ENCODE results near the gene TTC6. TPM values are rescaled to one million over a fixed set of nuclear protein-coding genes. Genes with fewer than 3 reads are reported as not detected.

The TTC6 gene
- total RNA-seq, 1 donor from 2014 or later, result 0.44 TPM

DNA sequence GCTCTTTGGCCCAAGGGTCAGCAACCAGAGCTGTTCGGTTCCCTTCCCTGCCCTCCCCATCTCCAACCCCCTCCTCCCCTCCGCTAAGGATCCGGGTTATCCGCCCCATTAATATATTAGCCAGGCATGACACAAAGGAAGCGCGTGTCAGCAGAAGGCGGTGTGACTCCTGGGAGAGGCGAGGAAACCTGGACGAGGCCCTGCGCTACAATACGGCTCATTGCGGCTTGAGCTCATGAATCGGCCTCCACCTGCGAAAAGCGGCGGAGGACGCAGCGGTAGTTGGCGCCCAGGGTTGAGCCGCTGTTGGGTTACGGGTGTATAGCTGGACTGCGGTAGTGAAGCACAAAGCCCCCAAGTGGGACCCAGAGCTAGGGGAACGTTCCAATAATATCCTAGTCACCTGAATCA is 10.3 kb upstream of the TTC6 start:
- no peak overlapping the region for H3K4me3 Mint-ChIP-seq (ENCODE audit: unreplicated experiment)

DNA sequence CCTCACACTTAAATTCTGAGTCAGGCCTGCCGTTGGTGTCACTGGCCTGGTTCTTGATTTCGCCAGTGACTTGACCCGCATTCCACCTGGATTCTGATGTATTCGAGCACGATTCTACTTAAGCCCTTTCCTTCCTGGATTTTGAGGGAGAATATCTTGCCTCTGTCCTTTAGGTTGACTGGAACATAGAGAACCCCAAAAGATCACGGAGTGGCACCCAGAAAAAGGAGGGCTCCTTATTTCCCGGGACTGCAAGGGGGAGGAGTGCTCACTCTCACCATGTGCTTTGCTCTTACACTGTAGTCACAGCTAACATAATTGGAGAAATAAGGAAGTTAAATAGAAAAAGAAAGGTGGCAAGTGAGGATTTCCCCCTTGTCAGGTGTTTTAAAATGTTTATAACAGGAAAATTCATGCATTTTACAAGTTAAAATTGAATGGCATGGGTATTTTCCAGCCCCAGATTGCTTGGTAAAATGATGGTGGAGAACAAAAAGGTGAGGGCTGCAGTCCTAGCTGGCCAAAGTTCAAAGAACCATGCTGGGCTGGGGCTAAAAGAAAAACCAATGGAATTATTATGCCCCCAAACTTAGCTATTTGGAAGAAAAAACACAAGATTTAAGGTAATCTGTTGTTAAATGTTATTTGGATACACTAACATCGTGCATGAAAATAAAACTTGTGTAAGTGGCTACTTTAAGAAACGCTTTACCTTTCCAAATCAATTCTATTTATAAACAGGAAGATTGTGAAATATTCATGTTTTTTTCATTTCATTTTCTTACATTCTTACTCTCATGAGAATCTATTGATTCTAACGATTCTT is 9.2 kb upstream of the TTC6 start:
- Mint-ChIP-seq H3K4me1 (ENCODE audit: low read depth, unreplicated experiment) (peaks cover 6% of the 10 kb centered on the region), H3K36me3 (ENCODE audit: unreplicated experiment) (peaks cover 9% of the 10 kb centered on the region), H3K27ac (ENCODE audit: unreplicated experiment) (no peak overlapping the region), H3K4me3 (ENCODE audit: unreplicated experiment) (no peak overlapping the region), H3K27me3 (ENCODE audit: unreplicated experiment) (peaks cover 33% of the 10 kb centered on the region), H3K9me3 (ENCODE audit: unreplicated experiment) (peaks cover 15% of the 10 kb centered on the region)
- DNase-seq, result no peak
- TF ChIP-seq CTCF (IDR thresholded peaks at IDR 0.05; ENCODE audit: partially characterized antibody, unreplicated experiment), result no peak

More for the DNA sequence above, 10.3 kb upstream of the TTC6 start:
- peak; percentile 34 for DNase-seq
- no peak overlapping the region for H3K27ac Mint-ChIP-seq (ENCODE audit: unreplicated experiment)
- peaks cover 4% of the 10 kb centered on the region for H3K4me1 Mint-ChIP-seq (ENCODE audit: low read depth, unreplicated experiment)
- H3K36me3 Mint-ChIP-seq (ENCODE audit: unreplicated experiment), result peaks cover 9% of the 10 kb centered on the region
- peaks cover 29% of the 10 kb centered on the region for H3K27me3 Mint-ChIP-seq (ENCODE audit: unreplicated experiment)
- TF ChIP-seq CTCF (IDR thresholded peaks at IDR 0.05; ENCODE audit: partially characterized antibody, unreplicated experiment), result no peak
- peaks cover 10% of the 10 kb centered on the region for H3K9me3 Mint-ChIP-seq (ENCODE audit: unreplicated experiment)

DNA sequence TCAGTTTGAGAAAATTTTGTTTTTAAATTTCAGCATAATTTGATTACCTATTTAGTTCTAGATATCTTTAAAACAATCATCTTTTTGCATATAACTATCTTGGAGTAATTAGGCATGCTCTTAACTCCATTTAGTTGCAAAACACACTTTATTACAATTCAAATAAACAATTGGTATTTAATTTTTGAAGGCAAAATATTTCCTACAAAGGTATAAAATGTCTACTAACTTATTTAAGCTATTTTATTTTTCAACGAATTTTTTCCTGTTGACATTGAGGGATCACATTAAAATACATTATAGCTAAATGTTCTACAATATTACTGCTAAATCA is 8.7 kb upstream of the TTC6 start:
- TF ChIP-seq CTCF (IDR thresholded peaks at IDR 0.05; ENCODE audit: partially characterized antibody, unreplicated experiment), result no peak
- peaks cover 9% of the 10 kb centered on the region for H3K36me3 Mint-ChIP-seq (ENCODE audit: unreplicated experiment)
- H3K9me3 Mint-ChIP-seq (ENCODE audit: unreplicated experiment), result peaks cover 15% of the 10 kb centered on the region
- H3K27ac Mint-ChIP-seq (ENCODE audit: unreplicated experiment), result no peak overlapping the region
- H3K4me1 Mint-ChIP-seq (ENCODE audit: low read depth, unreplicated experiment), result peaks cover 6% of the 10 kb centered on the region
- DNase-seq, result no peak
- no peak overlapping the region for H3K4me3 Mint-ChIP-seq (ENCODE audit: unreplicated experiment)
- peaks cover 35% of the 10 kb centered on the region for H3K27me3 Mint-ChIP-seq (ENCODE audit: unreplicated experiment)

- no peak overlapping the region for H3K27ac Mint-ChIP-seq (ENCODE audit: unreplicated experiment)
- DNase-seq, result no peak
- peaks cover 37% of the 10 kb centered on the region for H3K27me3 Mint-ChIP-seq (ENCODE audit: unreplicated experiment)
- H3K4me1 Mint-ChIP-seq (ENCODE audit: low read depth, unreplicated experiment), result peaks cover 6% of the 10 kb centered on the region
- peaks cover 15% of the 10 kb centered on the region for H3K9me3 Mint-ChIP-seq (ENCODE audit: unreplicated experiment)
- H3K4me3 Mint-ChIP-seq (ENCODE audit: unreplicated experiment), result peak overlapping the region; percentile 61
- H3K36me3 Mint-ChIP-seq (ENCODE audit: unreplicated experiment), result peaks cover 9% of the 10 kb centered on the region
- no peak for TF ChIP-seq CTCF (IDR thresholded peaks at IDR 0.05; ENCODE audit: partially characterized antibody, unreplicated experiment)
Observed at GRCh38 chr14:37587131-37587803, 8.2 kb upstream of the TTC6 start.

Measured in glutamatergic neuron (in vitro differentiated cells).